T1000 (cell line): ENCODE measurements around the gene OR10A3.

Source experiments
- DNase-seq: peaks from one replicate; lab custom pipeline; 2025; ENCODE audit warnings: mixed read lengths; lab: John Stamatoyannopoulos, UW

OR10A3 gene

DNA sequence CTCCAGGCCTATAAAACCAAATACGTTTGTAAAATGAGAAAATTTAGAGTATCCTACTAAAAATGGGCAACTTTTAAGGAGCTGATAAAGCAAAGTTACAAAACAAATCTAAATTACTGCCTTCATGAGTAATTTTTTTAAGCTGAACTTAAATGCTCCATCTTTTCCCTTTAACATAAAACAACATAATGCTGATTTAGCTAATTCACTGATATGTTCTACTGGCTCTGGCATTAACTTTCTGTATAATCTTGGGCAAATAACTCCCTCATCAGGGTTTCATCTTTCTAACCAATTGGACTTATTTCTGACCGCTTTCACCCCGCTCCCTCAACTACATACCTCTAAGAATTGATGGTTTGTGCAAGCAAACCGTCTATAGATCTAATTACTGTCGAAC, 362 bp downstream of the OR10A3 start:
- no peak for DNase-seq

DNA sequence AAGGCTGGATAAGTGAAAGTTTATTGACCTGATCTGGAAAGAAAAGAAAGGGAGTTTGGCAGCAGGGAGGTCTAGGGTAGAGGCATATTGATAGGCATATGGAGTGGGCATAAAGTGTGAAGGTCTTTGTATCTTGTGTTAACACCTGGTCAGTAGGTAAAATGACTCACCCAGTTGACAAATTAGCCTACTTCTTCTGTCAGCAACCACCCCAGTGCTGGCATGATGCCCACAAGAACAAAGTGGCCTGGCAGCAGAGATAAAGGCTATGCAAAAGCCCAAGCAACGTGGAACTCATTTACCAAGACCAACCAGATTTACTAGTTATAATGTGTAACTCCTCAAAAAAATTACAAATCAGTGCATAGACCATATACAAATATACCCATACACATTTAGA, 4.9 kb downstream of the OR10A3 start:
- no peak for DNase-seq

DNA sequence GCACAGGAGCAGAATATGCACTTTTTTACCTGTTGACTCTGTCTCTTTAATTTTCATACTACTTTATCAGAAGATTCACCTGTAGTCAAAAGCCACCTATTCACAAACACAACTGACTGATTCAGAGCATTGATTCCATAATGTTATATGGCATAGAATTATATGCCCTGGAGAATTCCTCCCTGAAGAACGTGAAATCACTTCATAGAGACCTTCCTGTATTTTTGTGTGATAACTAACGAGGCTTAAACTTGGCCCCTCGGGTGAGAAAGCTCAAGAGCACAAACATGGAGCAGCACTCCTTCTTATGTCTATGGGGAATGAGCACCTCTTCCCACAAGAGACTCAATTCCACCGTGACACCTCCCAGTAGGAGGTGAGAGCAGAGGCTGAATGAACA, 10.3 kb downstream of the OR10A3 start, which contains the start of gene OR10A6:
TSS of gene OR10A6 (minus strand) at position 101 of the 400 bp plus-strand sequence. CDS start 2,606 bp downstream, outside the sequence.
- DNase-seq, result no peak

DNA sequence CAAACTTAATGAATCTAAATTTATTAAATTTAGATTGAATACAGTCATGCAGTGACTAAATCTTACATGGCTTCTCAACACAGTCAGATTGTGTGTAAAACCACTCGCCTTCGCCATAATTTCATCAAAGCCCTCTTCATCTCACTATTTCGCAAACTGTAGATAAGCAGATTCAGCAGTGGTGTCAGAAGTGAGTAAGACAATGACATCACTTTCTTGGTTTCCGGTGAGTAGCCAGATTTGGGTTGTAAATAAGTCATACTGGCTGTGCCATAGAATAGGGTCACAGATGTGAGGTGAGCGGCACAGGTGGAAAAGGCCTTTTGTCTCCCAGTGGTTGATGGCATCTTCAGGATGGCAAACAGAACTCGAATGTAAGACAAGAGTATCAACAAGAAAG, 13.9 kb downstream of the OR10A3 start:
- no peak for DNase-seq

DNA sequence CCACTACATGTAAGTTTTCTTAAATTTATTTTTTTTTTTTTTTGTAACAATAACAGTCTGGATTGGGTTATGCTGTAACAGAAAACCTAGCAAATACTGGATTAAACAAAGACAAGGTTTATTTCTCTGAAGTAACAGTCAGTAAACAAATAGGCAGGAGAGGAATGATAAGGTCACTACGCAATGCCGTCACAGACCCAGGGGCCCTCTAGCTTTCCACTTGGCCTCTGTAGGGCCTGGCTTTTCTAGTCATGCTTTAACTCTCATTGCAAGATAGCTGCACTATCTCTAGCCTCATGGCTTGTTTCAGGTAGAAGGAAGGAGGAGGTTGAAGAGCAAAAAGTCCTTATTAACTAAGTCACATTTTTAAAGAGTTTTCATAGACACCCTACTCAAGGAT, 17.0 kb downstream of the OR10A3 start:
- no peak for DNase-seq

DNA sequence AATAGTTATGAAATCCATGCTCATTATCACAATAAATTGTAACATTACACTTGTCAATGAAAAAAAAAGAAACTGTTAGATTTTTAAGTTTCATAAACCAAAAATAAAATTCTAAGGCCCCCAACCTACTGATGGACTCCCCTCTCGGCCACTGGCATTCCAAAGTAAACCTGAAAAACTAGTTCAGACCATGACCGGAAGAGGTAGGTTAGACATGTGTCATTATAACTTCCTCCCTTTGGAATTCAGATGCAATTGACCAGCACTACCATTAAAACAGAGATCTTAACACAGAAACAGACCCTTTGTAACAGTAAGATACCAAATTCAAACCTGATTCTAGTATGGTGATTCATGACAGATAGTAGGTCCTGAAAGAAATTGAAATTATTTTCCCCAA, 23.4 kb downstream of the OR10A3 start:
- DNase-seq, result no peak

DNA sequence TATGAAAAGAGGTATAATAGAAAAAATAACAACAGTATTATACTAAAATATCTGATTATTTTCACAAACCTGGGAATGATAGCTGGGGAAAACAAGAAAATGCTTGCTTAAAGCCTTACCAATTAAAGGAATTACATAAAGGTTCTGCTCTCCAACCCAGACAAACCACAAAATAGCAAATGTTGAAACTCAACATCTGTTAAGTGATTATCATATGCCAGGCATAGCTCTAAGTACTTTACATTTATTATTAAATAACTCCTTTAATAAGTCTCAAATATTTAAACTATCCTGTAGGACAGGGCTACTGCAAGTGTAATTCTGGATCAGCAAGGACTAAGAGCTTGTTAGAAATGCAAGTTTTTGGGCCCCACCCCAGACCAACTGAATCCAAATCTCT, 30.5 kb downstream of the OR10A3 start:
- DNase-seq, result no peak

DNA sequence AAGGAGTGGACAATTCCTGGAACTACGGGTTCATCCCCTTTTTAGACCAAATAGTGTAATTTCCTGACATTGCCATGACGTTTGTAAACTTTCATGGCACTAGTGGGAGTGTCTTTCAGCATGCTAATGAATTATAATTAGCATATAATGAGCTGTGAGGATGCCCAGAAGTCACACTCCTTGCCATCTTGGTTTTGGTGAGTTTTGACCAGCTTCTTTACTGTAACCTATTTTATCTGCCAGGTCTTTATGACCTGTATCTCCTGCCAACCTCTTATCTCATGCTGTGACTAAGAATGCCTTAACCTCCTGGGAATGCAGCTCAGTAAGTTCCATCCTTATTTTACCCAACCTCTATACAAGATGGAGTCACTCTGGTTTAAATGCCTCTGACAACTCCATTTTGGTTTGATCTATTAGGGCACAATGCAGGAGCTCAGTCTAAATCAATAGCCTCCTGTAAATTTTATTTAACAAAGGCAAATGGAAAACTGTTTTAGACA, 31.2 kb downstream of the OR10A3 start:
- DNase-seq, result no peak

DNA sequence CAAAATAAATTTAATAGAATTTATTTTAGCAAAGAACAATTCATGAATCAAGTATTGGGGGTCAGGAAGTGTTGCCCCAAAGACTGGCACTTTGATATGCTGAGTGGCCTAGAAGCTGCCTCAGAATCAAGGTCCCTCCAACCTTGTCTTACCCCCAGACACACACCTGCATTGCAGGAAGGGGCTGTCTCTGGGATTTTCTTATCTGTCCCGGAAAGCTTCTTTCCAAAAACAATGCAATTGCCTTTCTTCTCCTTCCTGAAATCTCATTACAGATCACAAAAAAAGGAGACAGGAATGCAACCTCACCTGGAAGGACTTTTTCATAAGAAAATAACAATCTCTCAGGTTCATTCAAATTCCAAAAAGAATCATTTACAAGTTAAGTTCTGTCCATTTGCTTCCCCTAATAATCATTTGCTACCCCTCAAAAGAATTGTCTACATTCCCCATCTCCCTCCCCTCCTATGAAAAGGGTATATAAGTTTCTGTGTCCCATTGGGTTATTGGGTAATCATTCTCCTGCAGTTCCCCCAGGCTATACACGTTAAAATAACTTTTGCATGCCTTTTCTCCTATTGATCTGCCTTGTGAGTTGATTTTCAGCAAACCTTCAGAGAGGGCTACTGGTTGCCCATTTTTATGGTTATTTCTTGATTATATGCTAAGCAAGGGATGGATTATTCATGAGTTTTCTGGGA, 31.8 kb downstream of the OR10A3 start:
- no peak for DNase-seq

DNA sequence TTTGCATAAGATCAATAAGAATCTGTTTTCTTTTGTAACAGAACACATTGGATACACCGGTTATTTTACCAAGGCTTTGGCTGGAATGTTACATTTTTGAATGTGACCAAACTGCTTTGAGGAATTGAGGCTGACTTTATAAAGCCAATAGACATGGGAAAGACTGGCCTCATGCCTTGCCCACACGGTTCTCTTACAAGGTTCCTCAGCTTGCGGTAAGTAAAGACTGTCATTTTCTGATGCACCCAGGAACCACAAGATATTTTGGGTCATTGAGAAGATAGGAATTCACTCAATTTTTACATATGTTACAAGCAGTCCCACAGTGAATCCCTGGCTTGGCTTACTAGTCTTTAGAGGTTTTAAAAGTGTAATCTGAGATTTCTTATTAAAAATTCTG, 34.4 kb downstream of the OR10A3 start:
- DNase-seq, result no peak

DNA sequence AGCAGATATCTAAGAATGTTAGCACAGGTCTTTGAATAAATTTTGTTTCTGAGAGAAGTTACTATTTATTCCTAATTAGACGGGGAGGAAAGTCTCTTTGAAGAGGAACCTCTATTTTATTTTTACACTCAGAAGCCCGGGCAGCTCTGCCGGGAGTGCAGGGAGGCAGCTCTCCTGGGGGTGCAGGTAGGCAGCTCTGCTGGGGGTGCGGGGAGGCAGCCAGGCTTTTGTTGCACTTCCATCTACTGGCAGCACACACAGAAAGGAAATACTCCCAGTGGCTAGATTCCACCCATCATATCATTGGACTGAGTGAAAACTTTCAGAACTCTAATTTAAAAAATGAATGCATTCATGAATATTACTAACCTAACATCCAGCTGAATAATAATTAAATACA, 35.0 kb downstream of the OR10A3 start:
- no peak for DNase-seq

DNA sequence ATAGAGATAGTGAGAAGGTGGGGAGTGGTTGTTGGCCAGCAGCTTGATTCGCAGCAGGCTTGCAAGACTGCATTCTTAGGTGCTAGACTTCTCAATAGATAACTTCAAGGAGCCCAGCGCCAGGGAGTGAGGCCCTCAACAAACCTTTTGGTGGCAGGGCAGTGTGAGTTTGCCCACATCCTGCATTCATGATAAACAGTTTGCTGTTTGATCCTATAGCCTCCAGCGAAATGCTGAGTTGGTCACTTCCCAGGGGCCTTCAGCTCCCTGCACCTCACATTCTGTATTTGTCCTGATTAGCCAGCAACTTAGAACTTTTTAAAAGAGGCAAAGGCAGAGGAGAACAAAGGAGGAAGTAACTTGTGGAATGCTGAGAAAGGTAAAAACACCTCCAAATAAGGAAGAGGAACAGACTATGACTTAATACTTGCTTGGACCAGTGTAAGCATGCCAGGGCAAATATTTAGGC, 35.5 kb downstream of the OR10A3 start:
- DNase-seq, result no peak

DNA sequence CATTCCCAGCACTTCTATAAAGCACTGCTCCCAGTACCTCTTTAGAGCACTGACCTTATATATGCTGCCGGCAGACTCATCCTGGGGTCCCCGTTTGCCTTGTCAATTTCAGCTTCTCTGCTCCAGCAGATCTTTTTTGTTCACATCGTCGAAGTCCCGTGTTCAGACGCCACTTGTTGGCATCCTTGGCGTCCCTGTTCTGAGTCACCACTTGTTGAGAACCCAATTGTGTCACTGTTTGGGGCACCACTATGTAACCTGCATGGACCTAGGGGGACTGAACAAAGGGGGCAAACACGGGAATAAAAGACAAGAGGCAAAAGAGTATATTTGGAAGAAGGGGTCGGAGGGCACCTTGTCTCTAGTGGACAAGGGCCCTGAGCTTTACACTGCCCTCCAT, 36.0 kb downstream of the OR10A3 start:
- DNase-seq, result no peak

DNA sequence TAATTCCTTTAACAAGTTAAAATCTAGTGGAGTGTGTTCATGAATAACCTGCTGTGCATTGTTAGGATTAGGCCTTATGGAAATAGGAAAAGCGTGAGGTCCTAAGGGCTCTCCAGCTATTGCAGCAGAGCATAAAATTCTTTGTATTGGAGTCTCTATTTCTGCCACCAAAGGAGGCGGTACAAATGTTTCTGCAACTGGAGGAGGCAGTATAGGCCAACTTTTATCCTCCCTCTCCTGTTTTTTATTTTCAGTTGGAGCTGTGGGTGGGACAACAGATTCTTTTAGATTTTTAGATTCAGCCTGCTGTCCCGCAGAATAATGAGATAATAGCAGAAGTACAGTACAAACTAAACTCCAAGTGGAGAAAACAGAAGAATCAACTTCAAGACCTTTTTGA, 36.6 kb downstream of the OR10A3 start:
- DNase-seq, result no peak

DNA sequence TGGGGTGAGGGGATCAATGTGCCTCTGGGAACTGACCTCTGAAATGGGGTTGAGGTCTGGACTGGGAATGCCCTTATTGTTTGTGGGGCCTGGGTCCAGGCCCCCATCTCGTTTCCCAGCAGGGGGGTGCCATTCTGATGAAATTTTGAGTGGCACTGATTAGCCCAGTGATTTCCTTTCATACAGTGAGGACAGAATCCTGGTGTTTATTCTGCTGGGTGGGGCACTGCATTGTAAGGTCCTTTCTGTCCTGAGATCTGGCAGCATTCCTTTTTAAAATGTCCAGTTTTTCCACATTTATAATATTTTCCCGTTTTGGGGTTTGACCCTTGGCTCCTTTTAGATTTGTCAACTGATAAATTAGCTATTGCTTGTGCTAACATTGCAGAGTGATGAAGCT, 37.6 kb downstream of the OR10A3 start:
- no peak for DNase-seq

DNA sequence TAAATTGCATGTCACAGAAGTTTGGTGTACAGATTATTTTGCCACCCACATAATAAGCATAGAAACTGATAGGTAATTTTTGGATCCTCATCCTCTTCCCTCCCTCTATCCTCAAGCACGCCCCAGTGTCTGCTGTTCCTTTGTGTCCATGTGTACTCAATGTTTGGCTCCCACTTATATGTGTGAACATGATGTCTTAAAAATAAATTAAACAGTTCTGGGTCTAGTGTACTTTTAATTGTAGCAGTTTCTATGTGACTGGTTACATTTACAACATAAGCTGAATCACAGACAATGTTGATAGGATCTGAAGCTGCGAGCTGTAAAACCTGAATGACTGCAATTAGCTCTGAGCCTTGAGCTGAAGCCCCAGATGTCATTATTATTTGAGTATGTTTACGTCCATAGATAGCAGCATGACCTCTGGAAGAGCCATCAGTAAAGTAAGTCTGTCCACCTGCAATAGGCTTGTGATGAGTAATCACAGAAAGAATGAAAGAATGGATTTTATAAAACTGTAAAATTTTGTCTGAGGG, 40.1 kb downstream of the OR10A3 start:
- no peak for DNase-seq

DNA sequence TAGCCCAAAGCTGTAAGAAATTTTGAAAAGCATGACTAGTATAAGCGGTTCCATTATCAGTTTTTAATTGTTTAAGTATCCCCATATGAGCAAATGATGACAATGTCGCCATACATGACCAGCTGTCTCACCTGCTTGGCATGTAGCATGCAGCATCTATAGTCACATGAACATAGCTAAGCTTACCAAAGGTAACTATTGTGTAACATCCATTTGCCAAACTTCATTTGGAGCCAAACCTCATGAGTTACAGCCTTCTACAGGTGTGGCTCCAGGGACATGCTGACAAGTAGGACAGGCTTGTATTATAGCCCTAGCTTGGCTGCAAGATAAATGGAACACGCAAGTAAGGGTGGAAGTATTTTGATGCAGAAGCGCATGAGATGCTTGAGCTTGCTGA, 40.8 kb downstream of the OR10A3 start:
- DNase-seq, result no peak

DNA sequence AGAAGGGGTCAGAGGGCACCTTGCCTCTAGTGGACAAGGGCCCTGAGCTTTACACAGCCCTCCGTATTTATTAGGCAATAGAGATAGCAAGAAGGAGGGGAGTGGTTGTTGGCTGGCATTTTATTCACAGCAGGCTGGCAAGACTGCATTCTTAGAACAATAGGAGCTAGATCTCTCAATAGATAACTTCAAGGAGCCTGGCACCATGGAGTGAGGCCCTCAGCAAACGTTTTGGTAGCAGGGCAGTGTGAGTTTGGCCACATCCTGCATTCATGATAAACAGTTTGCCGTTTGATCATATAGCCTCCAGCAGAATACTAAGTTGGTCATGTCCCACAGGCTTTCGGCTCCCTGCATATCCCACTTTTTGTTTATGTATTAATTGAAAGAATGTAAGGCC, 42.1 kb downstream of the OR10A3 start:
- no peak for DNase-seq

DNA sequence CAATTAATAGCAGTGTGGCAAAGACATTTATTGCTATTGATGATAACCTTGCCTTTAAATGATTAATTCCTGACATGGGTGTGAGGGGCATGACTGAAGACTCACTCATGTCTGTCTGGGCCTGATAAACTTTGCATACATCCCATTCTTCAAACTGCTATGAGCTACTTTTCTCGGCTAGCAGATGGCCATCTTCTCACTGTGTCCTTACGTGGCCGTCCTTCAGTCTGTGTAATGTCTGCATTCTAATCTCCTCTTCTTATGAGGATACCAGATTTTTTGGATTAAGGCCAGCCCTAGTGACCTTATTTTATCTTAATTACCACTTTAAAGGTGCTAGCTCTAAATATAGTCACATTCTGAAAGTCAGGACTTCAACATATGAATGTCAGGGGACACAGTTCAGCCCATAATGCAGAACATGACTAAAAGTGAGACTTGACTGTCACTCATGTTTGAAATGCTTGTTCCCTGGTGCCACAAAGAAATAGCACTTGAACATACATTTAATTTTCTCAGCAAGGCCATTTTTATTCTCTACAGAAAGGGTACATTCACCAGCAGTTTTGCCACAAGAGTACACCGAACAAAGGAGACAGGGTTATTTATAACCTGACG, 42.7 kb downstream of the OR10A3 start:
- no peak for DNase-seq

DNA sequence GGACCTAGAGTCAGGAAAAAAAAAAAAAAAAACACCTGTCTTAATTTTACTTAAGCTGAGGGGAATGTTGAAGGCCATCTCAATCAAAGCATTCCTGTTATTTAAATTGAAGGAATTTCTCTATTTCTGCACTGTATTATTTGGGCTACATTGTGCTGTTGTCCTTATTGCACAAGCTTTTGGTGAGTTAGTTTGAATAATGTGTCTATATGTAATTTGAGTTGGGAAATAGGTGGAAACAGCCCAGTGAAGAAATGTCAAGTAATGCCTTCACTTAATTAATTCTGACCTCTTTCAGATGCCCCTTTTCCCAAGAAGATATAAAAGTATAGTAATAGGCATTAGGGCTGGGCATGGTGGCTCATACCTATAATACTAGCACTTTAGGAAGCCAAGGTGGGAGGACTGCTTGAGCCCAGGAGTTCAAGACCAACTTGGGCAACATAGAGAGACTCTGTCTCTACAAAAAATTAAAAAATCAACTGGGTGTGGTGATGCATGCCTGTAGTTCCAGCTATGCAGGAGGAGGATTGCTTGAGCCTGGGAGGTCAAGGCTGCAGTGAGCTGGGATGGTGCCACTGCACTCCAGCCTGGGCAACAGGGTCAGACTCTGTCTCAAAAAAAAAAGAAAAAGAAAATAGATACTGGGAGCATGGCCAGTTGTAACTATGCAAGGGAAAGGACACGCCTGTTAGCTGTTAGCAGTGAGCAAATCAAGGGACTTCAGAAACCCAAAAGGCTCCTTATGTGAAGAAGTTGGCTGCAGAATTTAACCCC, 45.3 kb downstream of the OR10A3 start:
- DNase-seq, result no peak

DNA sequence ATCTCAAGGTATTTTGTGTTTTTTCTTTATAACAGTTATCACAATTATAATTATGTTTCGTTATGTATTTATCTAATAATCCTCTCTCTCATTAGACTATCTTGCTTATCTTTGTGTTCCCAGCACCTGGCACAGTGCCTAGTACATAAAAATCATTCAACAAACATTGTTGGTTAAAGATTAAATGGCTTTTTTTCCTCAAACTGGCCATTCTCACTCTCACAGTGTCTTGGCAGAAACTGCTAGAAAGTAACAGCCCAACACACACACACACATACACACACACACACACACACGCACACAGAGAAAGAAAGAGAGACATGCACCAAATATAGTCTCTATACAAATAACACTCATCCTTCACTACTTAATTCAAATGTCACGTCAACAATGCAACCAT, 47.3 kb downstream of the OR10A3 start:
- no peak for DNase-seq

DNA sequence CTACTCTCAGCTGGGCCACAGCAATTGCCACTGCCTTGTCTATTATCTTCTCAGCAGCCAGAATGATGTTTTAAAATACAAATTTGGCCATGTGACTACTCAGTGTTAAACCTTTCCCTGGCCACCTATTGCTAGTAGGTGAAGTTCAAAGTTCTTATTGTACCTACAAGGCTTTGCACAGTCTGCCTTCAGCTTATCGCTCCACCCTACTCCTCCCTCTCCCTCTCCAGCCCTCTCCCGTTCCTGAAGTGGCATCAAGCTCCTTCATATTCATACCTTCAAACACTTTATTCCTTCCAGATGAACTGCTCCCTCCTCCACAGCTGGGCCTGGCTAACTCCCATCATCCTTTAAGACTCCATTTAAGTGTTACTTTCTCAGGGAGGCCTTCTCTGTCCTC, 47.7 kb downstream of the OR10A3 start:
- DNase-seq, result no peak

DNA sequence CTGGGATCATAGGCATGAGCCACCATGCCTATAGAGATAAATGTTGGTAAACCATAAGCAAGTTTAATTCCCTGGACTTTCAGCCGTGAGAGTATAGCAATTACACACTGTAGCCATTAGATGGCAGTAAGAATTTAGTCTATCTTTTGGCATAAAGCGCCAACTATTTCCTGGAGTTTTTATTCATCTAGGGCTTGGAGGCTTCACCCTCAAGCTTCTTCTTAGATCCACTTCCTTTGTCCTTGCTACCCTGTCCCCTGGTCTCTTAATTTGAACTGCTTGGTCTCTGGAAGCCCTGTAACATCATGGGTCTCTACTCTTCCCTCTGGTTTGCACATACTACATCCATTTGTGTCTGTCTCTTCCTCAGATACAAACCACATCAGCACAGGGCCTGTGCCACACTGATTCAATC, 48.7 kb downstream of the OR10A3 start:
- DNase-seq, result no peak
